Natural killer cell (primary cell): ENCODE results near the gene PLCB1. TPM values are rescaled to one million over a fixed set of nuclear protein-coding genes. Genes with fewer than 3 reads are reported as not detected.

ENCODE experiments used
- ATAC-seq, 3 donors: fragments of 150-1000 bp in 2 of 3; fragments of 200-7000 bp in 1 of 3; cut with Tn5 transposase; 1 replicate in 1 of 3; 2 replicates in 2 of 3; pipeline ENCODE4 v1.10.0; 2021; ENCODE audit warnings: mild to moderate bottlenecking in 2 of 3, moderate library complexity in 2 of 3
- DNase-seq, 2 donors: peaks; one replicate each; pipeline versions ENCODE4 v3.0.0 to v3.0.0-alpha.2; 2013 to 2021; ENCODE audit warnings: mixed read lengths in 1 of 2
- H3K27ac ChIP-seq: one replicate; pipeline ENCODE4 v1.5.1; 2013; ENCODE audit warnings: mild to moderate bottlenecking, low read length
- H3K27me3 ChIP-seq: one replicate; pipeline ENCODE4 v1.6.1; 2013; ENCODE audit warnings: low read length; ENCODE audit not compliant: control insufficient read depth, insufficient read depth
- H3K36me3 ChIP-seq: one replicate; pipeline ENCODE4 v1.6.1; 2013; ENCODE audit warnings: low read length; ENCODE audit not compliant: control insufficient read depth, insufficient read depth
- H3K4me1 ChIP-seq: one replicate; pipeline ENCODE4 v1.6.1; 2013; ENCODE audit warnings: low read length; ENCODE audit not compliant: control insufficient read depth, insufficient read depth
- H3K4me3 ChIP-seq: one replicate; pipeline ENCODE4 v1.5.1; 2013; ENCODE audit warnings: low read length
- H3K9me3 ChIP-seq: one replicate; pipeline ENCODE4 v1.6.1; 2013; ENCODE audit warnings: low read length; ENCODE audit not compliant: control insufficient read depth, insufficient read depth
- H3K27ac Mint-ChIP-seq, 2 donors: one replicate each; pipeline ENCODE4 v1.8.0; 2022; ENCODE audit warnings: mild to moderate bottlenecking in 2 of 2, mixed read lengths in 2 of 2, moderate library complexity in 1 of 2
- H3K27me3 Mint-ChIP-seq, 2 donors: one replicate each; pipeline ENCODE4 v1.8.0; 2022; ENCODE audit warnings: low read depth in 2 of 2, mixed read lengths in 2 of 2
- H3K36me3 Mint-ChIP-seq: one replicate; pipeline ENCODE4 v1.8.0; 2022; ENCODE audit warnings: mixed read lengths
- H3K4me1 Mint-ChIP-seq, 2 donors: one replicate each; pipeline ENCODE4 v1.8.0; 2022; ENCODE audit warnings: mixed read lengths in 2 of 2
- H3K4me3 Mint-ChIP-seq: one replicate; pipeline ENCODE4 v1.8.0; 2022; ENCODE audit warnings: mild to moderate bottlenecking, moderate library complexity, mixed read lengths
- H3K9me3 Mint-ChIP-seq, 2 donors: one replicate each; pipeline ENCODE4 v1.8.0; 2022; ENCODE audit warnings: mixed read lengths in 2 of 2
- CTCF ChIP-seq: fragments of 200-600 bp; IDR thresholded peaks from one replicate; pipeline ENCODE4 v1.8.0; 2022; ENCODE audit warnings: antibody characterized with exemption
- WGBS: methylation state at CpG from one replicate; pipeline ENCODE4 v1.1.7; 2013; ENCODE audit warnings: missing lambda C conversion rate; ENCODE audit not compliant: insufficient coverage; 5-methylcytosine and 5-hydroxymethylcytosine counted together
- intact Hi-C: fragments of 100-400 bp; cut with micrococcal nuclease; formaldehyde crosslinking; loops from one replicate; pipeline ENCODE4 v1.14.2; 2022
- total RNA-seq, 4 donors: library from RNA; stranded (reverse); fragments of 120-200 nt in 1 of 4; gene quantifications; one replicate each; pipeline versions ENCODE4 v1.2.3 to v1.2.4, GENCODE V29; 2013 to 2022

Gene PLCB1
- total RNA-seq, 3 donors from 2014 or later (not counting 1 experiment from before 2014, with no cell fraction given): 48.7 to 66.2 (median 57.7) TPM

GRCh38 chr20:8454137-8454712 lies 322.2 kb downstream of the PLCB1 start:
- Mint-ChIP-seq H3K27me3 (no peaks in the 10 kb centered on the region), H3K4me3 (no peak overlapping the region), H3K27ac (no peak overlapping the region), H3K9me3 (no peaks in the 10 kb centered on the region), H3K36me3 (no peaks in the 10 kb centered on the region), H3K4me1 (peaks cover 29 to 41% of the 10 kb centered on the region in 2 donors)
- Histone ChIP-seq H3K27me3 (no peaks in the 10 kb centered on the region), H3K9me3 (no peaks in the 10 kb centered on the region), H3K27ac (no peak overlapping the region), H3K36me3 (no peaks in the 10 kb centered on the region), H3K4me3 (no peak overlapping the region), H3K4me1 (no peaks in the 10 kb centered on the region)
- ATAC-seq (peak in 2 of 3 donors; percentile 54 to 63), DNase-seq (peak in 1 of 2 donors; percentile 6)
- no peak for TF ChIP-seq CTCF
- WGBS: 79% methylated on average over 6 of the region's 6 CpGs
- intact Hi-C loops: no loop called here

GRCh38 chr20:8456765-8457164 lies 324.7 kb downstream of the PLCB1 start:
- H3K4me1 ChIP-seq: no peaks in the 10 kb centered on the region
- H3K9me3 ChIP-seq: no peaks in the 10 kb centered on the region
- no peak for ATAC-seq
- no peaks in the 10 kb centered on the region for H3K36me3 ChIP-seq
- DNase-seq: no peak
- Mint-ChIP-seq H3K9me3 (no peaks in the 10 kb centered on the region), H3K27me3 (no peaks in the 10 kb centered on the region), H3K36me3 (no peaks in the 10 kb centered on the region), H3K4me3 (no peak overlapping the region), H3K4me1 (peaks cover 29 to 37% of the 10 kb centered on the region in 2 donors), H3K27ac (no peak overlapping the region)
- H3K27ac ChIP-seq: no peak overlapping the region
- no peaks in the 10 kb centered on the region for H3K27me3 ChIP-seq
- intact Hi-C loops: no loop called here
- H3K4me3 ChIP-seq: no peak overlapping the region
- no peak for TF ChIP-seq CTCF

- H3K4me1 ChIP-seq: no peaks in the 10 kb centered on the region
- no peak overlapping the region for H3K4me3 Mint-ChIP-seq
- WGBS: 28% methylated on average over 3 of the region's 4 CpGs
- H3K27me3 Mint-ChIP-seq: no peaks in the 10 kb centered on the region
- peak overlapping the region in 1 of 2 donors; percentile 58 for H3K27ac Mint-ChIP-seq
- H3K36me3 Mint-ChIP-seq: no peaks in the 10 kb centered on the region
- H3K9me3 ChIP-seq: no peaks in the 10 kb centered on the region
- ATAC-seq (no peak), DNase-seq (no peak)
- no peak for TF ChIP-seq CTCF
- no peaks in the 10 kb centered on the region for H3K36me3 ChIP-seq
- H3K27me3 ChIP-seq: no peaks in the 10 kb centered on the region
- H3K4me3 ChIP-seq: no peak overlapping the region
- no peaks in the 10 kb centered on the region for H3K9me3 Mint-ChIP-seq
- H3K4me1 Mint-ChIP-seq: peaks cover 27 to 32% of the 10 kb centered on the region in 2 donors
- H3K27ac ChIP-seq: no peak overlapping the region
- intact Hi-C loops: no loop called here
Observed at GRCh38 chr20:8457978-8458377, 325.9 kb downstream of the PLCB1 start.

GRCh38 chr20:8461186-8461585 lies 329.1 kb downstream of the PLCB1 start:
- DNase-seq (no peak), ATAC-seq (no peak)
- Mint-ChIP-seq H3K4me3 (no peak overlapping the region), H3K9me3 (peaks cover 0 to 2% of the 10 kb centered on the region in 2 donors), H3K27ac (no peak overlapping the region), H3K4me1 (peaks cover 20 to 28% of the 10 kb centered on the region in 2 donors), H3K36me3 (no peaks in the 10 kb centered on the region), H3K27me3 (no peaks in the 10 kb centered on the region)
- Histone ChIP-seq H3K4me3 (no peak overlapping the region), H3K27me3 (no peaks in the 10 kb centered on the region), H3K9me3 (no peaks in the 10 kb centered on the region), H3K4me1 (no peaks in the 10 kb centered on the region), H3K27ac (no peak overlapping the region), H3K36me3 (no peaks in the 10 kb centered on the region)
- TF ChIP-seq CTCF: no peak
- intact Hi-C loops: no loop called here
